K562 (cell line): Measurements from ENCODE around the gene KCNK16. TPM values are rescaled to one million over a fixed set of nuclear protein-coding genes. Genes with fewer than 3 reads are reported as not detected.

ENCODE experiments used
- ATAC-seq: fragments of 200-7000 bp; cut with Tn5 transposase; 3 replicates; pipeline ENCODE4 v1.9.1; 2020; ENCODE audit warnings: moderate library complexity
- BruUV-seq: library from RNA; stranded (reverse); fragments of 400-500 nt; replicated peaks from 2 replicates; lab custom pipeline; 2021; lab: Mats Ljungman, UMichigan
- CTCF ChIA-PET: fragments of 300-600 bp; formaldehyde crosslinking; extraction: SDS; loops from one replicate; lab custom pipeline; 2021; ENCODE audit warnings: low intra/inter-chr PET ratio; lab: Yijun Ruan, JAX
- POLR2A ChIA-PET: fragments of 300-600, 350-650 bp; sonication (Branson Sonifier 250); formaldehyde crosslinking; extraction: SDS; loops from one replicate; lab custom pipeline; 2021; ENCODE audit warnings: antibody characterized with exemption, inconsistent platforms; lab: Yijun Ruan, JAX
- DNase-seq, 4 experiments: peaks; one replicate each; pipeline versions ENCODE4 v3.0.0 to v3.0.0-alpha.2; 2011 to 2018; ENCODE audit warnings: low spot score in 3 of 4, mixed read lengths in 3 of 4; ENCODE audit errors: extremely low read depth in 1 of 4
- FAIRE-seq: peaks from 2 replicates; lab custom pipeline; 2011; peaks lifted over from hg19 to GRCh38; lab: Jason Lieb, UNC
- H2AFZ ChIP-seq: 2 replicates; pipeline ENCODE4 v1.6.0; 2011; ENCODE audit warnings: low read depth, low read length, control low read depth, inconsistent platforms
- H3K27ac ChIP-seq: fragments of 200-600 bp; 3 replicates; pipeline ENCODE4 v1.8.0; 2011; ENCODE audit warnings: low read depth, mild to moderate bottlenecking, control low read depth, inconsistent platforms, low read length, moderate library complexity, mixed read lengths; ENCODE audit errors: extremely low read depth
- H3K27me3 ChIP-seq, 2 experiments: fragments of 300-600 bp in 1 of 2; 2 replicates in 1 of 2; 3 replicates in 1 of 2; pipeline versions ENCODE4 v1.6.0 to v1.8.0; 2011; ENCODE audit warnings: inconsistent platforms in 2 of 2, low read length in 2 of 2, mild to moderate bottlenecking in 1 of 2, mixed read lengths in 1 of 2, moderate library complexity in 1 of 2; ENCODE audit not compliant: control insufficient read depth in 2 of 2, insufficient read depth in 2 of 2
- H3K36me3 ChIP-seq: fragments of 300-600 bp; 3 replicates; pipeline ENCODE4 v1.8.0; 2011; ENCODE audit warnings: mild to moderate bottlenecking, low read length, inconsistent platforms; ENCODE audit not compliant: control insufficient read depth, insufficient read depth
- H3K4me1 ChIP-seq, 2 experiments: fragments of 200-600 bp in 1 of 2; replicated peaks in 1 of 2; 2 replicates in 1 of 2; 3 replicates in 1 of 2; pipeline versions ENCODE4 v1.5.1 to v1.8.0; 2011; ENCODE audit warnings: inconsistent platforms in 2 of 2, low read length in 2 of 2, mild to moderate bottlenecking in 1 of 2, mixed read lengths in 1 of 2, moderate library complexity in 1 of 2; ENCODE audit not compliant: control insufficient read depth in 2 of 2, insufficient read depth in 2 of 2
- H3K4me2 ChIP-seq: 2 replicates; pipeline ENCODE4 v1.6.1; 2011; ENCODE audit warnings: low read length, control low read depth, inconsistent platforms, mixed read lengths; ENCODE audit not compliant: insufficient read depth
- H3K4me3 ChIP-seq: fragments of 200-600 bp; sonication (generic), shearing (Covaris generic); 2 replicates; pipeline ENCODE4 v1.5.1; 2016; ENCODE audit warnings: control low read depth, inconsistent platforms
- H3K79me2 ChIP-seq: fragments of 200-600 bp; 3 replicates; pipeline ENCODE4 v1.8.0; 2011; ENCODE audit warnings: low read length, inconsistent platforms; ENCODE audit not compliant: control insufficient read depth, insufficient read depth
- H3K9ac ChIP-seq, 2 experiments: 2 replicates each; pipeline versions ENCODE4 v1.6.0 to v1.6.1; 2011; ENCODE audit warnings: low read depth in 2 of 2, low read length in 2 of 2, control low read depth in 1 of 2, inconsistent platforms in 1 of 2, mild to moderate bottlenecking in 1 of 2, mixed read lengths in 1 of 2; ENCODE audit not compliant: insufficient read depth in 1 of 2
- H3K9me1 ChIP-seq: one replicate; pipeline ENCODE4 v1.6.0; 2011; ENCODE audit warnings: inconsistent platforms, mild to moderate bottlenecking, low read length, moderate library complexity; ENCODE audit not compliant: control insufficient read depth, insufficient read depth
- H3K9me3 ChIP-seq: replicated peaks from 2 replicates; pipeline ENCODE4 v1.5.1; 2011; ENCODE audit warnings: low read depth, low read length, inconsistent platforms; ENCODE audit not compliant: control insufficient read depth, insufficient read depth
- H4K20me1 ChIP-seq: replicated peaks from 2 replicates; pipeline ENCODE4 v1.6.1; 2011; ENCODE audit warnings: low read length, inconsistent platforms, mixed read lengths; ENCODE audit not compliant: control insufficient read depth, insufficient read depth
- ARHGAP35 ChIP-seq: fragments of 450-650 bp; IDR thresholded peaks from 2 replicates; pipeline ENCODE4 v1.6.1; 2018; ENCODE audit not compliant: partially characterized antibody
- BRF1 ChIP-seq: IDR thresholded peaks from 3 replicates; pipeline ENCODE4 v1.6.1; 2011; ENCODE audit warnings: borderline replicate concordance, mild to moderate bottlenecking; ENCODE audit not compliant: insufficient read length; ENCODE audit errors: extremely low read depth
- DMBX1 ChIP-seq: fragments of 250-450 bp; sonication (Bioruptor Pico); IDR thresholded peaks from 2 replicates; pipeline ENCODE4 v1.8.0; 2022; ENCODE audit warnings: inconsistent platforms, mild to moderate bottlenecking, moderate library complexity, borderline replicate concordance
- E2F3 ChIP-seq: fragments of 250-450 bp; sonication (Bioruptor Pico); IDR thresholded peaks from 2 replicates; pipeline ENCODE4 v1.4.0; 2020; ENCODE audit warnings: mild to moderate bottlenecking
- ERF ChIP-seq: fragments of 450-650 bp; formaldehyde crosslinking; IDR thresholded peaks from 2 replicates; pipeline ENCODE4 v1.4.0; 2020; ENCODE audit warnings: mild to moderate bottlenecking, mixed read lengths
- JUND ChIP-seq, 2 experiments: IDR thresholded peaks; 2 replicates in 1 of 2; 3 replicates in 1 of 2; pipeline ENCODE4 v1.6.1; 2011; ENCODE audit warnings: borderline replicate concordance in 2 of 2, low read depth in 2 of 2, low read length in 2 of 2, improper control_type of control experiment in 1 of 2, missing biosample characterization in 1 of 2, missing genetic modification characterization in 1 of 2, missing genetic modification reagents in 1 of 2
- RAD51 ChIP-seq: fragments of 450-650 bp; IDR thresholded peaks from 2 replicates; pipeline ENCODE4 v1.7.1; 2016; ENCODE audit warnings: low read depth, mild to moderate bottlenecking, borderline replicate concordance
- TGIF2 ChIP-seq: sonication (generic); formaldehyde crosslinking; IDR thresholded peaks from 2 replicates; pipeline ENCODE4 v1.8.1; 2022; ENCODE audit warnings: mild to moderate bottlenecking, missing genetic modification reagents, moderate library complexity
- ZSCAN32 ChIP-seq: fragments of 450-650 bp; formaldehyde crosslinking; IDR thresholded peaks from 2 replicates; pipeline ENCODE4 v1.4.0; 2020; ENCODE audit warnings: mild to moderate bottlenecking, moderate library complexity
- WGBS: fragments of 100-300 bp; shearing (Covaris generic); methylation state at CpG from one replicate; pipeline ENCODE4 v1.1.6; 2016; ENCODE audit warnings: low coverage, mixed read lengths; ENCODE audit not compliant: insufficient coverage; ENCODE audit errors: missing lambda C conversion rate; 5-methylcytosine and 5-hydroxymethylcytosine counted together
- in situ Hi-C: fragments of 300-500 bp; cut with MboI; formaldehyde crosslinking; loops from 4 replicates; pipeline ENCODE4 v1.15.0; 2018; ENCODE audit warnings: inconsistent platforms, mixed read lengths
- intact Hi-C: fragments of 100-400 bp; cut with micrococcal nuclease; formaldehyde crosslinking; loops from 2 replicates; pipeline ENCODE4 v1.14.2; 2022
- polyA plus RNA-seq, 8 experiments: library from polyadenylated mRNA; depleted of rRNA in 4 of 8; stranded (reverse) in 5 of 8; unstranded in 3 of 8; fragments of >200 nt; fragmentation: Nextera tagmentation in 2 of 8; fragmentation: Illumina TruSeq in 1 of 8; extraction: Ambion mirVana in 2 of 8; extraction: Trizol in 1 of 8; gene quantifications; 2 replicates each; pipeline versions ENCODE4 v1.2.1 to v1.2.3, GENCODE V29; 2011 to 2014; ENCODE audit warnings: inconsistent platforms in 1 of 8, missing spikeins in 1 of 8
- total RNA-seq, 7 experiments: library from RNA; depleted of rRNA in 6 of 7; stranded (reverse); fragments of >200 nt in 6 of 7; fragmentation: Illumina TruSeq in 2 of 7; extraction: Trizol in 2 of 7; gene quantifications; 2 replicates each; pipeline versions ENCODE4 v1.2.1 to v1.2.3, GENCODE V29; 2011 to 2021; ENCODE audit warnings: low replicate concordance in 1 of 7
- TF ChIP-seq, protein P1 (sequence below): fragments of 250-450 bp; sonication (Bioruptor Pico); IDR thresholded peaks from 2 replicates; pipeline ENCODE4 v1.4.0; 2020; ENCODE audit warnings: mild to moderate bottlenecking
- TF ChIP-seq, protein P2 (sequence below): fragments of 450-650 bp; IDR thresholded peaks from 2 replicates; pipeline ENCODE4 v1.6.1; 2018; ENCODE audit not compliant: partially characterized antibody
- TF ChIP-seq, protein P3 (sequence below): sonication (generic); formaldehyde crosslinking; IDR thresholded peaks from 2 replicates; pipeline ENCODE4 v1.8.1; 2022; ENCODE audit warnings: missing genetic modification reagents
- TF ChIP-seq, protein P4 (sequence below): fragments of 250-450 bp; sonication (Bioruptor Pico); IDR thresholded peaks from 2 replicates; pipeline ENCODE4 v1.5.0; 2021

Gene KCNK16
- total and polyA plus RNA-seq, 9 of the 15 experiments (the other 6 are each of a cell fraction or from before 2014, with no cell fraction given) = not detected

DNA sequence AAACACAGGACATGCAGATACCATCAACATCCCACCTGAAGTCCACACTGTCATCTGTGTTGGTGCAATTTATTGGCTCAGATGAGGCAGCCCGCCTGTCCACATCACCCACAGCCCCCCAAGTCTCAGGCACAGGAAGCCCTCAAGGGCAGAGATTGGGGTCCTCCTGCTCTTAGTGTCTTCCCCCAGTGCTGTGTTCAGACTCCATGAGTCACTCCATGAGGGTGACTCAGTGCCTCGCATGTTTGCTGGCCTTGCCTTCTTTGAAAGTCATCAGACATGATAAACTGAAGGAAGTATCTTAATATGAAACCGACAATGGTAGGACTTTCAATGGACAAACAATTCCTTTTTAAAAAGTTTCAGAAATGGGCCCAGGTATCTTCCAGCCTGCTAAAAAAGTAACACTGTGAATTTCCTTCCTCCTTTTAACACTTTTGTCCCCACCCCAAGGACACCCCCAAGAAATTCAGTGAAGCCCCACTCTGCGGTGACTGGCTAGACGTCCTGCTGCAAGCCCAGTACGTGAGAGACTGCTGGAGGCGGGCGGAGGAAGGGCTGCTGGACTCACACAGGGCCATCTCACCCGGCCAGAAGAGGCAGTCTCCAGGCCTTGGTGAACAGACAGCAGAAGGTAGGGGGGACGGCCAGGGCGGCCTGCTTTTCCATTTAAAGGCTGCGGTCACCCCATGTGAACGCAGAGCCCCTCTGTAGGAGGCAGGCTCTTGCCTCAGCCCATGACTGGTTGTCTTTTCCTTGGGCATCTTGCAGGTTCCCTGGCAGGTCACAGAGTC lies 43.0 kb upstream of the KCNK16 start:
- H3K9me1 ChIP-seq = no peaks in the 10 kb centered on the region
- no peak overlapping the region for H3K9ac ChIP-seq
- H3K4me3 ChIP-seq = no peak overlapping the region
- intact Hi-C loops (no loop called here), in situ Hi-C loops (loop anchor here (5.0 to 25.0 kb wide), 5 partner anchors 52 to 1672 kb away; partner anchors contain the start of genes TSPO2 and UNC5CL)
- ATAC-seq = 0 out of 3 replicates have a peak, but pooled peaks have one; percentile 12
- no peak overlapping the region for H3K27ac ChIP-seq
- no peaks in the 10 kb centered on the region for H3K9me3 ChIP-seq
- CTCF ChIA-PET = no interaction called here
- H3K27me3 ChIP-seq = peaks cover 8 to 56% of the 10 kb centered on the region in 2 experiments; a peak in 4 of 5 replicates
- POLR2A ChIA-PET = no interaction called here
- no TSS peak for BruUV-seq
- no peaks in the 10 kb centered on the region for H3K36me3 ChIP-seq
- H3K4me2 ChIP-seq = no peak overlapping the region
- WGBS = under 1% methylated on average over 13 of the region's 13 CpGs
- H2AFZ ChIP-seq = no peak overlapping the region
- no peak for DNase-seq
- H3K79me2 ChIP-seq = no peaks in the 10 kb centered on the region
- H3K4me1 ChIP-seq = no peaks in the 10 kb centered on the region
- peaks cover 7% of the 10 kb centered on the region for H4K20me1 ChIP-seq
- FAIRE-seq = no peak
- TF ChIP-seq RAD51 = no peak
- no peak for TF ChIP-seq ZSCAN32 (CRISPR knock-in tag)
- TF ChIP-seq JUND (IDR thresholded peaks at IDR 0.05; ENCODE audit: borderline replicate concordance, low read depth, low read length) = no peak
- peak; percentile 54; the same call in 1 of the 3 replicates for TF ChIP-seq JUND (tag; IDR thresholded peaks at IDR 0.05; ENCODE audit: borderline replicate concordance, low read depth, low read length)
- no peak for TF ChIP-seq ARHGAP35
- no peak for TF ChIP-seq DMBX1
- TF ChIP-seq E2F3 (CRISPR knock-in tag) = no peak
- no peak for TF ChIP-seq BRF1
- TF ChIP-seq TGIF2 (CRISPR knock-in tag) = no peak
- no peak for TF ChIP-seq ERF (CRISPR knock-in tag)
- TF ChIP-seq, protein P1, sequence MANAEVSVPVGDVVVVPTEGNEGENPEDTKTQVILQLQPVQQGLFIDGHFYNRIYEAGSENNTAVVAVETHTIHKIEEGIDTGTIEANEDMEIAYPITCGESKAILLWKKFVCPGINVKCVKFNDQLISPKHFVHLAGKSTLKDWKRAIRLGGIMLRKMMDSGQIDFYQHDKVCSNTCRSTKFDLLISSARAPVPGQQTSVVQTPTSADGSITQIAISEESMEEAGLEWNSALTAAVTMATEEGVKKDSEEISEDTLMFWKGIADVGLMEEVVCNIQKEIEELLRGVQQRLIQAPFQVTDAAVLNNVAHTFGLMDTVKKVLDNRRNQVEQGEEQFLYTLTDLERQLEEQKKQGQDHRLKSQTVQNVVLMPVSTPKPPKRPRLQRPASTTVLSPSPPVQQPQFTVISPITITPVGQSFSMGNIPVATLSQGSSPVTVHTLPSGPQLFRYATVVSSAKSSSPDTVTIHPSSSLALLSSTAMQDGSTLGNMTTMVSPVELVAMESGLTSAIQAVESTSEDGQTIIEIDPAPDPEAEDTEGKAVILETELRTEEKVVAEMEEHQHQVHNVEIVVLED (CRISPR knock-in tag) = no peak
- TF ChIP-seq, protein P2, sequence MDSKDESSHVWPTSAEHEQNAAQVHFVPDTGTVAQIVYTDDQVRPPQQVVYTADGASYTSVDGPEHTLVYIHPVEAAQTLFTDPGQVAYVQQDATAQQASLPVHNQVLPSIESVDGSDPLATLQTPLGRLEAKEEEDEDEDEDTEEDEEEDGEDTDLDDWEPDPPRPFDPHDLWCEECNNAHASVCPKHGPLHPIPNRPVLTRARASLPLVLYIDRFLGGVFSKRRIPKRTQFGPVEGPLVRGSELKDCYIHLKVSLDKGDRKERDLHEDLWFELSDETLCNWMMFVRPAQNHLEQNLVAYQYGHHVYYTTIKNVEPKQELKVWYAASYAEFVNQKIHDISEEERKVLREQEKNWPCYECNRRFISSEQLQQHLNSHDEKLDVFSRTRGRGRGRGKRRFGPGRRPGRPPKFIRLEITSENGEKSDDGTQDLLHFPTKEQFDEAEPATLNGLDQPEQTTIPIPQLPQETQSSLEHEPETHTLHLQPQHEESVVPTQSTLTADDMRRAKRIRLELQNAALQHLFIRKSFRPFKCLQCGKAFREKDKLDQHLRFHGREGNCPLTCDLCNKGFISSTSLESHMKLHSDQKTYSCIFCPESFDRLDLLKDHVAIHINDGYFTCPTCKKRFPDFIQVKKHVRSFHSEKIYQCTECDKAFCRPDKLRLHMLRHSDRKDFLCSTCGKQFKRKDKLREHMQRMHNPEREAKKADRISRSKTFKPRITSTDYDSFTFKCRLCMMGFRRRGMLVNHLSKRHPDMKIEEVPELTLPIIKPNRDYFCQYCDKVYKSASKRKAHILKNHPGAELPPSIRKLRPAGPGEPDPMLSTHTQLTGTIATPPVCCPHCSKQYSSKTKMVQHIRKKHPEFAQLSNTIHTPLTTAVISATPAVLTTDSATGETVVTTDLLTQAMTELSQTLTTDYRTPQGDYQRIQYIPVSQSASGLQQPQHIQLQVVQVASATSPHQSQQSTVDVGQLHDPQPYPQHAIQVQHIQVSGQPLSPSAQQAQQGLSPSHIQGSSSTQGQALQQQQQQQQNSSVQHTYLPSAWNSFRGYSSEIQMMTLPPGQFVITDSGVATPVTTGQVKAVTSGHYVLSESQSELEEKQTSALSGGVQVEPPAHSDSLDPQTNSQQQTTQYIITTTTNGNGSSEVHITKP = peak; percentile 30
- TF ChIP-seq, protein P3, sequence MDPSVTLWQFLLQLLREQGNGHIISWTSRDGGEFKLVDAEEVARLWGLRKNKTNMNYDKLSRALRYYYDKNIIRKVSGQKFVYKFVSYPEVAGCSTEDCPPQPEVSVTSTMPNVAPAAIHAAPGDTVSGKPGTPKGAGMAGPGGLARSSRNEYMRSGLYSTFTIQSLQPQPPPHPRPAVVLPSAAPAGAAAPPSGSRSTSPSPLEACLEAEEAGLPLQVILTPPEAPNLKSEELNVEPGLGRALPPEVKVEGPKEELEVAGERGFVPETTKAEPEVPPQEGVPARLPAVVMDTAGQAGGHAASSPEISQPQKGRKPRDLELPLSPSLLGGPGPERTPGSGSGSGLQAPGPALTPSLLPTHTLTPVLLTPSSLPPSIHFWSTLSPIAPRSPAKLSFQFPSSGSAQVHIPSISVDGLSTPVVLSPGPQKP = no peak
- TF ChIP-seq, protein P4, sequence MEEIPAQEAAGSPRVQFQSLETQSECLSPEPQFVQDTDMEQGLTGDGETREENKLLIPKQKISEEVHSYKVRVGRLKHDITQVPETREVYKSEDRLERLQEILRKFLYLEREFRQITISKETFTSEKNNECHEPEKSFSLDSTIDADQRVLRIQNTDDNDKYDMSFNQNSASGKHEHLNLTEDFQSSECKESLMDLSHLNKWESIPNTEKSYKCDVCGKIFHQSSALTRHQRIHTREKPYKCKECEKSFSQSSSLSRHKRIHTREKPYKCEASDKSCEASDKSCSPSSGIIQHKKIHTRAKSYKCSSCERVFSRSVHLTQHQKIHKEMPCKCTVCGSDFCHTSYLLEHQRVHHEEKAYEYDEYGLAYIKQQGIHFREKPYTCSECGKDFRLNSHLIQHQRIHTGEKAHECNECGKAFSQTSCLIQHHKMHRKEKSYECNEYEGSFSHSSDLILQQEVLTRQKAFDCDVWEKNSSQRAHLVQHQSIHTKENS (CRISPR knock-in tag) = no peak
